NCI-H510A (cell line): ENCODE data around the gene KRTAP12-1.
"Not testable (repeated sequence)": the region's sequence is repeated elsewhere in the genome, so short reads cannot be mapped to it uniquely, and the experiment has no call there.

ENCODE experiments used
- DNase-seq: peaks from one replicate; lab custom pipeline; 2025; lab: John Stamatoyannopoulos, UW

KRTAP12-1 gene

DNA sequence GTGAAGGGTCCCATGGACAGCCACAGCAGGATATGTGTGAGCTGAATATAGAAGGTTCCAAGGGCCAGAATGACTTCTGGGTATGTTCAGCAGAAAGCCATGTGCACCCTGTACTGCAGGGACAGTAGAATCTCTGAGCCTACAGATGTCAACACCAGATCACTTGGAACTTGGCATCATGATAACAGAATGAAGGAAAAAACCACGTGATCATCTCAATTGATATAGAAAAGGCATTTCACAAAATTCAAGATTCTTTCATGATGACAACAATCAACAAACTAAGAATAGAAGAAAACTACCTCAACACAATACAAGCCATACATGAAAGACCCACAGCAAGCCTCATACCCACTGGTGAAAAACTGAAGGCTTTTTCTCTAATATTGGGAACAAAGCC, 14.4 kb downstream of the KRTAP12-1 start:
- DNase-seq = no peak

DNA sequence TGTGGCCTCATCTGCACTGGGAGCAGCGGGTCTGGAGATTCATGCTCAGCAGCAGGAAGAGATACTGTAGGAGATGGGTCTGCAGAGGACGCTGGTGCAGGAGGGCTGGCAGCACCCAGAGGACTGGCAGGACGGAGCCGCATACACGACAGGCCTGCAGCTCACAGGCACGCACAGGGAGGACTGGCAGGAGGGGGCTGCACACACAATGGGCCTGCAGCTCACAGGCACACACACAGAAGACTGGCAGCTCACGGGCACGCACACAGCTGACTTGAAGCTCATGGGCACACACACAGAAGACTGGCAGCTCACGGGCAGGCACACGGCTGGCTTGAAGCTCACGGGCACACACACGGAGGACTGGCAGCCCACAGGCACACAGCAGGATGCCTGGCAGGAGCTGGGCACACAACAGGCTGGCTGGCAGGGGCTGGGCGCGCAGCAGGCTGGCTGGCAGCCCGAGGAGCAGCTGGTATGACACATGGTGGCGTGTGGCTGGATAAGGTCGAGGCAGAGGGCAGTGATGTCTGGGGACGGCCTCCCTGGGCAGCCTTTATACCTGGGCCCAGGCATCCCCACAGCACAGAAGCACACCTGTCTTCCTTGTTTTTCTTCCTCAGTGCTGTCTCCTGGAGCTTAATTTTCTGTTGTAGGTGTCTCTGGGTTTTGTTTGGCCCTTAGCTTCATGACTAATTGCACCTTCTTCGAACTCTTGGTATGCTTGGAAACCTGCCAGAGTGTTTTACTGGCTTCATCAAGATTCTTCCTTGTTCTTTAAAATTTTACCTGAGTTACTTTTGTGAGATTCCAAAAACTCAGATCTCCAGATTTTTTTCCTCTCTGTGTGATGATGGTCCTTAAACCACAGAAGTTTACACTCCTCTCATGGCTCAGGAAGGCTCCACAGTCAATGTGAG, 15.3 kb downstream of the KRTAP12-1 start, which contains the start of gene KRTAP12-2:
TSS of gene KRTAP12-2 (minus strand) at position 527 of the 920 bp plus-strand sequence. CDS start at position 486, 41 bp downstream.
- no peak for DNase-seq

DNA sequence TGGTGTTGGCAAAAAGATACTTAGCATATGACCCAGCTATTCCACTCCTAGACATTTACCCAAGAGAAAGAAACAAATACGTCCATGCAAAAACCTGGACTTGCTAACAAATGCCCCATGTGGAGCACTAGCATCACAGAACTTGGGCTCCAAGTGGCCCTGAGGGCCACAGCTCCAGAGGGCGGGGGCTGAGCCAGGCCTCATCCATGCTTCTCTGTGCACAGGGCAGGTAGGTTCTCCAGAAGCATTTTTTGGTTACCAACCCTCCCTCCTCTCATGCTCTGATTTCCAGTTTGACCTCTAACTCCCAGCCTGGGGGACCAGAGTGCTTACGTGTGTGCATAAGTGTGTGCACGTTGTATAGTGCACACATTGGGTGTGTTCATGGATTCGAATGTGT, 17.3 kb downstream of the KRTAP12-1 start:
- DNase-seq = no peak

DNA sequence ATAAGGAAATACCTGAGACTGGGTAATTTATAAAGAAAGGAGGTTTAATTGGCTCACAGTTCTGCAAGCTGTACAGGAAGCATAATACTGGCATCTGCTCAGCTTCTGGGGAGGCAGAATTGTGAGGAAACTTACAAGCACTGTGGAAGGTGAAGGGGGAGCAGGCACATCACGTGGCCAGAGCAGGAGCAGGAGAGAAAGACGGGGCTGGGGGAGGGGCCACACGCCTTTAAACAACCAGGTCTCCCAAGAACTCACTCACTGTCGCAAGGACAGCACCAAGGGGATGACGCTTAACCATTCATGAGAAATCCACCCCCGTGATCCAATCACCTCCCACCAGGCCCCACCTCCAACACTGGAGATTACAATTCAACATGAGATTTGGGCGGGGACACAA, 20.4 kb downstream of the KRTAP12-1 start:
- not testable (repeated sequence) for DNase-seq

DNA sequence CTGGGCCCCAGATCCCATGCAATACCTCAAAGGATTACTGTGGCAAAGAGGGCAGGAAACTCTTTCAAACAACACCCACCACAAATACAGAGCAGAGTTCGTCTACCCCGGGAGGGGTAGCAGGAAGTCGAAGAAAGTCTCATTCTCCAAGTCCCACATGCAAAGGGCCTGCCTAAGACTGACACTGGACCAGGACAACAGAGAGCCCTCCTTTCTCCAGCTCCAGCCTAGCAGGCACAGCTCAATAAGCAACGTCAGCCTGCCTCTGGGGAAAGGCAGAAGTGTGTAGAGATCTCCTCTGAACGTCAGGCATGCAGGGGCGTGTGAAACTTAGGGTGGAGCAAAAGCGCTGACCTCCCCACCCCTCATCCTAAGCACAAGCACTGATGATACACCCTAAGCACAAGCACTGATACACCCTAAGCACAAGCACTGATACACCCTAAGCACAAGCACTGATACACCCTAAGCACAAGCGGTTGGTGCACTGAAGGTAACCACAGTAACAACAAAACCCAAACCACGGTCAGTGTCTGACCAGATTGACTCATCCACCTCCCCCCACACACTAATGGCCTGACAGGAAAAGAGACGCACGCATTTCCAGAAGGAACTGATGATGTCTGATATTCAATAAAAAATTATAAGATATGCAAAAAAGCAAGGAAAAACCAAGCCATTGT, 22.9 kb downstream of the KRTAP12-1 start:
- DNase-seq = no peak

DNA sequence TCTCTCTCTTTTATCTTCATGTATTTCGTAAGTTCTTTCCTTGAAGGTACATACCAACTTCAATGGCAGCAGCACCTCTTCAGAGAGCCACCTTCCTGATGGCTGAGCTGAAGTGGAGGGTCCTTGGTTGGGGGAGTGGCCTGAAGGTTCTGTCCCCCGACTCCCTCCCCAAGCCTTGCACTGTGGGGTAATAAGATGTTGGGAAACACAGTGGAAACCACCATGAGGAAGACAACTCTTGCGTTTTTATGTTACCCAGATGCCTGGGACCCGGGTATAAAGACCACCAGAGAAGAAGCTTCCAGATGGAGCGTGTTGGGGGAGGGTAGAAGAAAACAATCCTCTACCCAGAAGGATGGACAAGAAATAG, 23.4 kb downstream of the KRTAP12-1 start:
- DNase-seq = no peak

DNA sequence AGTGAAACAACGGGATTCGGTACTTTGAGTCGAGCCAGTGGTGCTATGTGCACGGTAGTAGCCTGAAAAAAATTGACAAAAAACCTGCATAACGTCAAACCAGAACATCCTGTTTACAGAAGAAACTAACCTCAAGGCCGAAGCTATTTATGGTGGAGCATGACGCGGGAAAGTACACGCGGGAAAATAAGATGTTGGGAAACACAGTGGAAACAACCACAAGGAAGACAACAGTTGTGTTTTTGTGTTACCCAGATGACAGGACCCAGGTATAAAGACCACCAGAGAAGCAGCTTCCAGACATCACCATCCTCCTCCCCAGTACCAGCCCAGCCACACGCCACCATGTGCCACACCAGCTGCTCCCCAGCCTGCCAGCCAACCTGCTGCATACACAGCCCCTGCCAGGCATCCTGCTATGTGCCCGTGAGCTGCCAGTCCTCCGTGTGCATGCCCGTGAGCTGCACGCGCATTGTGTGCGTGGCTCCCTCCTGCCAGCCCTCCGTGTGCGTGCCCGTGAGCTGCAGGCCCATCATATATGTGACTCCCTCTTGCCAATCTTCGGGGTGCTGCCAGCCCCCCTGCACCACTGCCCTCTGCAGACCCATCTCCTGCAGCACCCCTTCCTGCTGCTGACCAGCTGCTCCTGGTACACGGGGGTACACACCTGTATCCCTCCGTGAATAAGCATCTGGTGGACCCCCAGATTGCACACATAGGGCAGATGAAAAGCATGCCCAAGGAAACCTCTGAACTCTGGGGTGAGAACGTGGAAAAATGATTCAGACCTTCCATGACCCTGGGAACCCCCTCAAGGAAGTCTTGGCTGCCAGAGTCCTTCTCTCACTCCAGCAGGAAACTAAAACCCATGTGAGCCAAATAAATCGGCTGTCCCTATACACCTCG, 24.1 kb downstream of the KRTAP12-1 start, which contains the start of gene KRTAP12-3:
TSS of gene KRTAP12-3 (plus strand) at position 298 of the 906 bp plus-strand sequence. CDS start at position 346, 48 bp downstream.
- DNase-seq = no peak

GRCh38 chr21:44656868-44657267, 25.1 kb downstream of the KRTAP12-1 start:
- DNase-seq = no peak

- DNase-seq = no peak
Observed at GRCh38 chr21:44654576-44655175, 27.3 kb downstream of the KRTAP12-1 start, which contains the start of gene KRTAP12-4. Gene KRTAP12-4 (minus strand): TSS chr21:44654659. CDS start chr21:44654614, 45 bp downstream.

- no peak for DNase-seq
Observed at GRCh38 chr21:44653656-44654575, 28.0 kb downstream of the KRTAP12-1 start.

DNA sequence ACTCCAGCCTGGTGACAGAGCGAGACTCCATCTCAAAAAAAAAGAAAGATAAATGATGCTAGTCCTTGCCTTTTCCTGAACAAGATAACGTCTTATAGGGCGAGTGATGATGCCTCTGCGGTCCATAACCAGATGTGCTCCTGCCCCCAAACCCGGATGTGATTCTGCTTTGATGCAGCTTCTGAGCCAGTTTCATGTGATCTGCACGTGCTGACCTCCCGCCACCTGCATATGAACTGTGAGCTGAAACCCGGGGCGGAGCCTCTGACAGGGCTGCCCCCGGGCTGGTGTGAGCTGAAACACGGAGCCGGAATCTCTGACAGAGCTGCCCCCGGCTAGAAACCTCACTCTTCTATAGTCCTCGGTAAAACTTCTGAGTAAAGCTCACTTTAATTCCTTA, 28.8 kb downstream of the KRTAP12-1 start:
- DNase-seq = no peak

- no peak for DNase-seq
Observed at GRCh38 chr21:44650973-44651675, 30.8 kb downstream of the KRTAP12-1 start.

- no peak for DNase-seq
Observed at GRCh38 chr21:44650265-44650972, 31.5 kb downstream of the KRTAP12-1 start.

DNA sequence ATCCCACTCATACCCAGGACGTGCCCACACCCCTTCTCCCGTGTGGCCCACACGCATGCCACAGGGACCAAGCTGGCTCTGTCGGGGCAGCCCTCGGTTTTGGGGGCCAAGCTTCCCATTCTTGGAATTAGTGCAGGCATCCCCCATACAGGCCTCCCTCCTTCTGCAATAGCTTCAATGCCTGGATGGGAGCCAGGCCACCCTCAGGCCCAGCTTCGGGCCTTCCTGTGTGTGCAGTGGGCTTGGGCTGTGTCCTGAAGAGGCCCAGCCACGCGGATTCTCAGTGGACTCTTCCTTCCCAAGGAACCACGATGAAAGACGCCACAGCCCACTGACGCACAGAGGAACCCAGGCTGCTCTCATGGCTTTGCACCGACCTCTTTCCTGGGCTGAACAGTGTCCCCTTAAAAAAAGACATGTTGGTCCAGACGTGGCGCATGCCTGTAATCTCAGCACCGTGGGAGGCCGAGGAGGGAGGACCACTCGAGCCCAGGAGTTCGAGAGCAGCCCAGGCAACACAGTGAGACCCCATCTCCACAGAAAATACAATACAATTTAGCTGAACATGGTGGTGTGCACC, 32.4 kb downstream of the KRTAP12-1 start:
- no peak for DNase-seq

DNA sequence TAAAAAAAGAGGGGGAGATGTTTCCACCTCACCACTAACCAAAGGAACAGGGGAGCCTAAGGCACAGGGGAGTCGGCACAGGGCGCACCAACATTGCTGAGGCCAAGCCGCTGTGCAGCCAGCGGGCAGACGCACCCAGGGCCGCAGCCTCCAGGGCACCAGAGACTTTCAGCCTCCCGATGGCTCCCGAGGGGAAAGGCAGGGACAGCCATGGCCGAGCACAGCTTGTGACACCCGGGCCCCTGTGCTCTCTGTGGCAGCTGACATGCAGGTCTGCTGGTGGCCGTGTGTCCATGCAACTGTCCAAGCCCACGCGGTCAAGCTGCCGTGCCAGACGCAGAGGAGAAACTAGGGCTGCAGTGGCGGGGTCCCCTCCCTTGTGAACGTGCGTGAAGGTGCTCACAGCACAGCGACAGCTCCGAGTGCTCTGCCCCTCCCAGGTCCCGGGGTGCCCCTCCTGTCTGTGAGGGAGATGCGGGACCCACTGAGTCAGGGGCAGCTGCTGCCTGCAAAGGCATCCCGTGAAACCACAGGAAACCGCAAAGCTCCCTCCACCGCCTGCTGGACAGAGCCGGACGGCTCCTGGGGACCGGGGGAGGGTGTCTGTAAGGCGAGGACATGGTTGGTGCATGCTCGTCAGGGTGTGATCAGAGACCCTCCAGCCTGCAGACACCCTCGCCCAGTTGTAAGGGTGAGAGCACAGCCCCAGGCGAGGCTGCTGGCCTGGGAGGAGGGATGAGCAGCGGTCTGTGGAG, 33.2 kb downstream of the KRTAP12-1 start:
- DNase-seq = no peak

- no peak for DNase-seq
Observed at GRCh38 chr21:44647222-44647552, 34.8 kb downstream of the KRTAP12-1 start.

DNA sequence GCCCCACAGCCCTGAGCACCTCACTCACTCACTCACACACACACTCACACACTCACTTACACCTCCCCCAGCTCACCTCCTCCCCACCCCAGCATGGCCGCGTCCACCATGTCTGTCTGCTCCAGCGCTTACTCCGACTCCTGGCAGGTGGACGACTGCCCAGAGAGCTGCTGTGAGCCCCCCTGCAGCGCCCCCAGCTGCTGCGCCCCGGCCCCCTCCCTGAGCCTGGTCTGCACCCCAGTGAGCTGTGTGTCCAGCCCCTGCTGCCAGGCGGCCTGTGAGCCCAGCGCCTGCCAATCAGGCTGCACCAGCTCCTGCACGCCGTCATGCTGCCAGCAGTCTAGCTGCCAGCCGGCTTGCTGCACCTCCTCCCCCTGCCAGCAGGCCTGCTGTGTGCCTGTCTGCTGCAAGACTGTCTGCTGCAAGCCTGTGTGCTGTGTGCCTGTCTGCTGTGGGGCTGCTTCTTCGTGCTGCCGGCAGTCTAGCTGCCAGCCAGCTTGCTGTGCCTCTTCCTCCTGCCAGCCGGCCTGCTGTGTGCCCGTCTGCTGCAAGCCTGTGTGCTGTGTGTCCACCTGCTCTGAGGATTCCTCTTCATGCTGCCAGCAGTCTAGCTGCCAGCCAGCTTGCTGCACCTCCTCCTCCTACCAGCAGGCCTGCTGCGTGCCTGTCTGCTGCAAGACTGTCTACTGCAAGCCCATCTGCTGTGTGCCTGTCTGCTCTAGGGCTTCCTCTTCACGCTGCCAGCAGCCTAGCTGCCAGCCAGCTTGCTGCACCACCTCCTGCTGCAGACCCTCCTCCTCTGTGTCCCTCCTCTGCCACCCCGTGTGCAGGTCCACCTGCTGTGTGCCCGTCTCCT, 35.4 kb downstream of the KRTAP12-1 start, which contains the start of gene KRTAP10-11:
TSS of gene KRTAP10-11 (plus strand) at position 49 of the 856 bp plus-strand sequence. CDS start at position 94, 45 bp downstream.
- not testable (repeated sequence) for DNase-seq
